Activated gamma-delta T cell treated with anti-CD3 and anti-CD28 coated beads, Interleukin-2, amount 50 U/mL, for 16 hours (primary cell): ENCODE data around the gene RCOR1.

ENCODE experiments used
- DNase-seq: peaks from one replicate; pipeline ENCODE4 v3.0.0-alpha.2; 2020; ENCODE audit warnings: low read depth

RCOR1 gene

DNA sequence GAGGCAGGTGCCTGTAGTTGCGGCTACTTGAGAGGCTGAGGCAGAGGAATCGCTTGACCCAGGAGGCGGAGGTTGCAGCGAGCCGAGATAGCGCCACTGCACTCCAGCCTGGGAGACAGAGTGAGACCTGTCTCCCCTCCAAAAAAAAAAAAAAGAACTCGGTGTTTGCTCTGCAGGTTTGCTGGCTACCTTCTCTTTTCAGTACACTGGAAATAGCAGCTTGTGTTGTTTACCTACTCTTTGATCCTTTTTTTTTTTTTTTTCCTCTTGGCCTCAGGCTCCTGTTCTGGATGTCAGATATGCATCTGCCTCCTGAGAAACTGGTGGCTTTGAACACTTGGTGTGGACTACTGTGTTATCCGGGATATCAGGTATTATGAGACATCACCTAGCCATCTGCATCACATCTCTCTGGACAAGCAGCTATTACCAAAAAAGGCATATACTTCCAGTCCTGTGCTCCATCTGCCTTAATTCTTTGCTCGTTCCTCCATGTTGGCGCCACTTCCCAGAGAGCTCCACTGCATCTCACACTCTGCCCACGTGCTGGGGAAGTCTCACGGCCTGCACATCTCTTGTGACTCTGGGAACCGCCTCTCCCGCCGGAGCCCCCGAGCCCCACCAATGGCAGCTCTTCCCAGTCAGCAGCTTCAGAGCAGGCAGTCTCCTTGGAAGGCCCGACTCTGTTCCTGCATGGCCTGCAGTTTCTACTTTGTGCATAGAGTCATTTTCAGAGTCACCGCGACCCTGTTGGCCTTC lies 133.9 kb downstream of the RCOR1 start:
- DNase-seq = no peak

DNA sequence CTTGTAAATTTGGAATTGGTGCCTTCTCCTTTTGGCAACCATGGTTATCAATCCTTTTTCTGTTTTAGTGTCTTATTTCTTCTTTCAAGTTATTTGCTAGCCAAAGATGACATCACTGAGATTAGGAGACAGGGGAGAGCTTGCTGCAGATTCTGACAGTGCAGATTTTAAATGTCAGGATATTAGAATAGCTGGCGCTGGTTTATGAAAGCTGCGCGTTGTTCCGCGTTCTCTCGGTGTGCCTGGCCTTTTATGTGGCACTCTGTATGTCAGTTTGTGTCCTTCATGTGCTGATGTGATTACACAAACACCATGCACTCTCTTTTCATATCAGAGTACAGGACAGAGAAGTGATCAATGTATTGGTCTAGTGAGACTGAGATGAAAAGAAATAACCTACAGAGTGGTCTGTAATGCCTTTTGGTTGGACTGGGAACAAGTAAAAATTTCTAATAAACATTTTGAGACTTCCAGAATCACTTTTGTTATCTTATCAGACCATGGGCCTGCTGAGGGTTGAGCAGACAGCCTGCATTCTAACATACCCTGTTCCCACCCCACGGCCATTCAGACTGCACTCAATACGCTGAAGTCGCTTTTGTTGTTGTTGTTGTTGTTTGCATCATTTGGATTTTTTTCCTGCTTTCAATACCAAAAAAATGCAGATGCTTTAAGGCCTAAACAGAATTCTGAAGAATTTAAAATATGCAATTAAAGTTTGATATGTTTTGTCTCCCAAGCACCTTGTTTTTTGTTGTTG lies 135.1 kb downstream of the RCOR1 start:
- DNase-seq = no peak

DNA sequence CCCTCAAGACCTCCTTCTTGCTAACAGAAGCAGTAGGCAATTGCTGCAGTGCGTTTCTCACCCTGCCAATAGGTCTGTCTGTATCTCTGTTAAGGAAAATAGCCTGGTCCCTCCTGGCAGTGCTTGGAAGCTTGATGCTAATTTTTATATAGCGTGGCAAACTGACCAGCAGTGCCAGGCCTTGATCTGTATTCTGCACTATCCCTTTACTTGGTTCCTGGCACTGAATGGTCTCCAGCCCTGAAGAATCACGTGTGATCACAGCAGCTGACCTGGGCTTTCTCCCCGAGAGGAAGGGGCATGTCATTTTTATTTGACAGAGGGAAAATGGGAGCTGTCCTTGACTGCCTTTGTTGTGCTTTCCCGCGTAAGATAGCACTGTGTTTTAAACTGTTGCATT lies 136.1 kb downstream of the RCOR1 start:
- DNase-seq = no peak

DNA sequence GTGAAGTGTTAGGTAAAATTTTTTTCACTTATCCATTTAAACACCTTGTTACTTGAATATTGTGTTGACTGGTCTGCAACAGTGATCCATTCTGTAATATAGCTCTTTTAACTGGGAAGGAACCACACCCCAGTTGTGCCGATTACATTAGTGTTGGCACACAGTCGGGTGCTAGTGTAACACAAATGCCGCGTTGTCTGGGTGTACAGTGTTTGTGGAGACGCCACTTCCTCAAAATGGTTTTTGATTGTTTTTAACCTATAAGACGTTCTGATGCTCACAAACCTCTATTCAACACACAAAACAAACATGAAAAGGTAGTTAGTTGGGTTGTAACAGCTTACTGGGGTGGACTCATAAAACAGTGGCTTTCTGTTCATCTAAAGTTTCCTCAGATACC lies 136.8 kb downstream of the RCOR1 start:
- no peak for DNase-seq

DNA sequence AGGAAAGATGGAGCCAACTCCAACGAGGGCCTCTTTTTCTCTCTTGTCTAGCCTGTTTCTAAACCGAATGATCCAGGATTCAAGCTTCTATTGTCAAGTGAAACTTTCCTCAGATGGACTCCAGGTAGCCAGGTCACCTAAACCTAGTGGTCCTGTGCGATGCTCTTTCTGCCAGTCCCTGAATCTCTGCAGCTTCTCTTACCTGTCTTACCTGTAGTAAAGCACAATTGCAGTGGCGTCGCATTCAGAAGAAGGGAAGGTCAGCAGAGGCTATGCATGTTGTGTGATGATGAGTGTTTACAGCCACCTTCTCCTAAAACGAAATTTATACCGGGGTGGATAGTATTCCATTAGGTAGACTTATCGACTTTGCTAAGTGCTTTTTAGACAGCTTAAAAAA lies 137.4 kb downstream of the RCOR1 start:
- DNase-seq = no peak

DNA sequence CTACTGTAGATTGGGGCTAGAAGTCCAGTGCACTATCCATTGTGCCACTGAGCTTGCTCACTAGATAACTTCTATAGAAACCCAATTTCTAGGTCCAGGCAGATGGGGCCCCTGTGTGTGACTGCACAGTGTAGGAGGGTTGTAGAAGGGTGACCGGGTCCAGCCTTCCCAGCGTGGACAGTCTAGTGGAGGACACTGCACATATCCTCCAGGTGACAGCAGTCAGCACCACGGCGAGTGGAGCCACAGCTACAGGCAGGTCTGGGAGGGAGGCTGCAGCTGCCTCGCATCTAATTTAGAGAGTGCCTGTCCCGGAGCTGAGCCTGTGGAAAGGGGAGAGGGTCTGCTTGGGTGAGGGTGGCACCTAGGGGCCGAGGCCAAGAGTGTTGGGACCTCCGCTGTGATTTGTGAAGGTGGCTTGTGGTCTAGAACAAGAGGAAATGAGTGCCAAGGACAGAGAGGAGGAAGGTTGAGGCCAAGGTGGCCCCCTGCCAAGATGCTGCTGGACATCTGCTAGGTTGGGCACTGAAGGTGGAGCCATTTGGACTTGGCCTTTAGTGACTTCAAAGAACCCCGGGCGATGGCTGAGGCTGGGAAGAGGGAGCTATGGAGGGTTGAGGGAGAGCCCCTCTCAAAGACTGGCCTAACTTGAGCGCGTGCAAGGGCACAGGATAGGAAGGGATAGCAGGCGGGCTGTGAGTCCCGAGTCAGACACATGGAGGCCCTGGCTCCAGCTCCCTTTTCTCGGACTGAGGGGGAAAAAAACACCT lies 138.8 kb downstream of the RCOR1 start:
- no peak for DNase-seq

DNA sequence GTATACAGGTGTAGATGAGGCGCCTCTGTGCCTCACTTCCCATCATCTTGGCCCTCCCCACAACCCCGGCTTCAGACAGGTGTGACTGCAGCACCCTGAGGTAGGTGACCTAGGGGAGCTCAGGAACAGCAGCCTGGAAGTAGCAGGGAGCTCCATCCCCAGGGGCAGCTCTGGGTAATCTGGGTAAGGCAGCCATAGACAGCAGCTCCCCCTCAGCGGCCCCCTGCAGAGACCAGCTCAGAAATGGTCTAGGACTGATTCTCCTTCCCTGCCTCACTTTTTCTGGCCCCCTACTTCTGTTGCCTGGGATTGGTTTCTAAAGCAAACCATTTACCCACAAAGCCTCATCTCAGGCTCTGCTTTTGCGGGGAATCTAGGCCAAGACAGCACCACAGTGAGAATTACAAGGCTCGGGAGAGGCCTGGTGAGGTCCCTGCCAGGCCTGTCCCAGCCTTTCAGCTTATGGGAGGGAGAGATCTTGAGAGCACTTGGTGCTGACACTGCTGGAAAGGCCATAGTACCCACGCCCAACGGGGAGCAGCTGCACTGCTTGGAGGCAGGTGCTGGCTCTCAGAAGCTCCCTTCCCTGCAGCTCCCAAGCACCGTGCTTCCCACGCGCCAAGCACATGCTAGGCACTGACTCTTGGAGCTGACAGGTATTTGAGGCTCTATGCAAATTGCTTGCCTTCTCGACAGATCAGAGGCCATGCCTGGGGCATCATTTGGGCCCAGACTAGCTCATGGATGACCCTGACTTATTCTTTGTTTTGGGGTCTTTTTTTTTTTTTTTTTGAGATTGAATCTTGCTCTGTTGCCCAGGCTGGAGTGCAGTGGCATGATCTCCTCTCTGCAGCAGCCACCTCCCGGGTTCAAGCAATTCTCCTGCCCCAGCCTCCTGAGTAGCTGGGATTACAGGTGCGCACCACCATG lies 139.7 kb downstream of the RCOR1 start:
- DNase-seq = no peak

DNA sequence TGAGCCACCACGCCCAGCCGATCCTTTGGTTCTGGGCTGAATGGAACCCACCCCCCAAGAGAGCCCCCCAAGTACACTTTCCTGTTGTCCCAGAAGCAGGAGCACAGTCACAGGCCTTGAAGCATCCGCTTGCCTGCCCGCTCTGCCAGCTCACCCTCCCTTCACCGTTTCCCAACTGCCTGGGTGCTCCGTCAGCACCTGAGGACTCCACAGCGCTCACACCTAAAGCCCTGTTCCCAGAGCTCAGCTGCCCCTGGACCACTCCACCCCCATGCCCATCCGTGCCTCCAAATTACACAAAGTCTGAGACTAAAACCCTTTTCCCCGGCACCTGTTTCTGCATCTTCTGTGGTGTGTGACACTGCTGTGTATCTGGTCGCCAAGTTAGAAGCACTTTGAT lies 140.5 kb downstream of the RCOR1 start:
- no peak for DNase-seq

DNA sequence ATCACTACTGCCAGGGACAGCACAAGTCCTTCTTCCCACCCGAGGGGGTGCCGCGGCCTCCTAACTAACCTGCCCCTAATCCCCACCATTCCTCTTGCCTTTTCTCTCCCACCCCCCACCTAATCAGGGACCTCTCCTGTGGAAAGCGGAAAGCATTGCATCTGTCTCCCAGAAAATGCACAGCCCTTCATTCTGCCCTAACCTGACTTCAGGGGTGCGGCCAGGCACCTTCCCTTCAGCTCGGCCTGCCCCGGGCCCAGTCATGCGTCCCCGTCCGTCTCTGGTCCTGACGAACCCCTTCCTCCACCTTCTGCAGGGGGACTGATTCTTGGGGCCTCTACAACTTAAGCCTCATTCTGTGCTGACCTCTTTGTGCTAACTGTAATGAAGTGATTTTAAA lies 140.9 kb downstream of the RCOR1 start:
- DNase-seq = no peak

DNA sequence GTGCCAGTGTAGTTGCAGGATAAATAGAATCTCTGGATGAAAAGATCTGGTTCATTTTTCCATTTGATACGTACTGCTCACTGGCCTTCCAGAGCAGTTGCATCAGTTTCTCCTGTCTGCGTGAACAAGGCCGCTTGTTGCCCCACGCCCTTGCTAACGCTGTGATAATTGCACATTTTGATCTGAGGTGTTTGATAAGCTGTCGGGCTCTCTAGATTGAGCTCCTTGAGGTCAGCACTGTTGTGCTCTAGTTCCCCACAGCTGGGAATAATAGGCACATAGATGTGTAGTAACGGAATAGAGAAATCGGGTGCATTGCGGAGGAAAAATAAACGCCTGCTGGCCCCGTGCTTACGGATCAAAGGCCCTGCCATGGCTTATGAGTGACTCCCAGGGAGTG lies 142.0 kb downstream of the RCOR1 start:
- no peak for DNase-seq

DNA sequence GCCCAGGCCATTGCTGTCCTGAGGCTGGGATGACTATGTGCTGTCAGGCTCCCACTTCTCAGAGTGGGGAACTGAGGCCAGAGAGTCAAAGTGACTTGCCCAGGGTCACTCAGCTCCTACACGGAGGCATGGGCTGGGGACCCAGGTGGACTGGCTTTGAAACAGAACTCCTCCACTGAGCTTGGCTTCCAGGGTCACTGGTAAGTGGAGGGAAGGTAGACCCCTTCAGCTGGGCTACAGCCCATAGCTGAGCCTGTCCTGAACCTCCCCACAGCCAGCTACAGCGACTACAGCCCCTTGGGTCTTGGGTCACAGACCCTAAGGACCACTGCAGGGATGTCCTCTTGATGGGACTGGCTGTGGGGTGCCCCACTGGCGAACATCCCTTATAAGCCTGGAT lies 144.5 kb downstream of the RCOR1 start:
- no peak for DNase-seq

DNA sequence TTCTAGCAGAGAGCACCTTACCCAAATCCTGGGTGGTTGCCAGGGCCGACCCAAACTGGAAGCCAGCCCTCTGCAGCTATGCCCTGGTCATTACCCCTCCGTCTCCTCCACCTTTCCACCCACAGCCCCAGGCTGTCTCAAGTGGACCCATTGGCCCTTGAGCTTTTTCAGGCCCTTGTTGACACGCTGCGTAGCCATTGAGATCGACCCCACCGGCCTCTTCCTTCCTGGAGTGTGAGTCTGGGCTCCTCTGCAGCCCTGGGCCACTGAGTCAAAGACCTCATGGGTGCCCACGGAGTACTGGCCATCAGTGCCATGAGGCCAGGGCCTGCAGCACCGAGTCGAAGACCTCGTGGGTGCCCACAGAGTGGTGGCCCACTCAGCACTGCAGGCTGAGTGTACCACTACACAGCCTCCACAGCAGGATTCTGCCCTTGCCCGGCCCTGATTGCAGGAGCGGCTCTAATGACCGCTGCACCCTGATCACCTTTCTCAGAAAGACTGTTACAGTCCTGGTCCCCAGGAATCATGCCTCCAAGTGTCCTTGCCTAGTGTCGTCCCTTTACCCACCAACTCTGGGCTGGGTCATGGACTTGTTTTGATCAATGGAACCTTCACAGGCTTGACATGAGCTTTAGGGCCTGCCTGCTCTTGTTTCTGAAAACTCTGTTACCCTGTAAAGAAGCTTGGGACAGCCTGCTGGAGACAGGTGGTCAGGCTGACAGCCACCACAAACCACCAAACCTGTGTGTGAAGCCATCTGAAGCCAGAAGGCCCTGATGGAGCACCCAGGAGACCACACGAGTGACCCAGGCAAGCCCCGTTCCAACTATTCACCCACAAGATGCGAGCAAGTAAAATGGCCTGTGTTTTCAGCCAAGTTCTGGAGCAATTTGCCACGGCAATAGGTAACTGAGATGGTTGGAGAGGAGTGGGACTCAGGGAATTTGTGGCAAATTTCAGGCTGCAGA lies 145.2 kb downstream of the RCOR1 start:
- DNase-seq = no peak

DNA sequence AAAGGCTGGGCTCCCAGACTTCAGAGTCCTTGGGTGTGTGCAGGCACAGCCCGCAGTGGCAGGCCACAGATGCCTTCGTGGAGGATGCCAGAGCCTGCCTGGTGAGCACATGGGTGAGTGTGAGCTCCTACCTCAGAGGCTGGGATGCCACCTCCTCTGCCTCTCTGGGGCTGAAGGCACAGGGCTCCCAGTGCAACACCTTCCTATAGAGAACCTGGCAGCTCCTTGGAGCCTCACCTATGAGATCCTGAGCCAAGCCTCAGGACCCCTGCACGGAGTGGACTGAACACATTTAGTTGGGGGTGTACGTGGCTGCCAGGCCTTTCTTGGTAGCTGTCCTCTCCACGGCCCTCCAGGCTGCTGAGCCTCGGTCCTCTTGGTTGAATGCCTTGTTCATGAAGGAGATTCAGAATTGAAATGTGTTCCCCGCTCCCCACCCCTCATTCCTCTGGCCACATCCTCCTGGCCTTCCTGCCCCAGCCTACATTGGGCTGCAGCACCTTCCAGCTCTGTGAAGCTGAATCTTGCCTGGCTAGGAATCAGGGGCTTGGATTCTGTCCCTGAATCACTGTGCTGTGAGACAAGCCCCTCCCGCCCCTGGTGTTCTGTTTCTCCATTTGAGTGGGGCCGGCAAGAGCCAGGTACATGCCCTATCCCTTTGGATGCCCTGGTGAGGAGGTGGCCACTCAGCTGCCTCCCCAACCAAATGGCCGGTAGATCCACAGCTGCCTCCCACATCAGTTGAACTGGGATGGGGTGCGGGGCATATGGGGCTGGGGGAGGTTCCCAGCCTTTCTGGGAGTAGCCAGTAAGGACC lies 146.1 kb downstream of the RCOR1 start:
- no peak for DNase-seq

DNA sequence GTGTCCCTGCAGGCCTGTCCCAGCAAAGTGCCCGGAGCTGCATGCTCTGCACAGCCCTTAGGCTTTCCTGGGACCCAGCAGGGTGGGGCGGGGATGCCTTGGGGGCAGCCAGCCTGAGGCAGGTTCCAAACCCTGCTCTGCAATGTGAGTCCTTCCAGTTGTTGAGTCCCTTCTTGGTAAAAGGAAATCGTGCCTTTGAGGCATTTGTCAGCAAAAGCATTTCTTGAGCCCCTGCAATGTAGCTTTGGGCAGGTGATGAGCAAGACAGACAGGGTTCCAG lies 146.7 kb downstream of the RCOR1 start:
- no peak for DNase-seq

DNA sequence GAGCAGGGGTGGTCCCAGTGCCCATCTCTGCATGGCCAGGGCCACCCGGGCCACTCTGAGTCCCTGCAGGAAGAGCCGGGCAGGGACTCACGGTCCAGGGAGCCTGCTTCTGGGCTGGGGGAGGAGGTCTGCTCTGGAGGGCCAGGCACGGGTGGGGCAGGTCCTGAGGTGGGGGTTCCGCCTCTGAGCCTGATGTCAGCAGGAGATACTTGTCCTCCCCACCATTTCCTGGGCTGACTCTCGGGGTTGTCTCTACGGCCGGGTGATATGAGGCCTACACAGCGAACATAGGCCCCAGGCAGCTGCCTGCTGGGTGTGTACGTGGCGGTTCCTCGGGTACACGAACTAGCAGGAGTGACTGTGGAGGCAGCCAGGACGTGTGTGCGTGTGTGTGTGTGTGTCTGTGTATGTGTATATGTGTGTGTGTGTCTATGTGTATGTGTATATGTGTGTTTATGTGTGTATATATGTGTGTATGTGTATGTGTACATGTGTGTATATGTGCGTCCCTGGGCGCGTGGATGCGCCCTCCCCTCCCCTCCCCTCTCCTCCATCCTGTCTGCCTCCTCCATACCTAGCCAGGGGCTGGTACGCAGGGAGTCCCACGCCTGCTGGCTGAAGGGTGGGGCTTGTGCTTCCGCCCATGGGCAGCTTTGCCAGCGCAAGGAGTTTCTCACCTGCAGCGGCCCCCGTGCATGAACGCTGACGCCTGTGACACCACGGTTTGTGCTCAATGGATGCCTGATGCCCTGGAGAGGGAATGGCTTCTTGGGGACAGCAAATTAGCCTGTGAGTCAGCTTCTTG lies 154.4 kb downstream of the RCOR1 start:
- no peak for DNase-seq

DNA sequence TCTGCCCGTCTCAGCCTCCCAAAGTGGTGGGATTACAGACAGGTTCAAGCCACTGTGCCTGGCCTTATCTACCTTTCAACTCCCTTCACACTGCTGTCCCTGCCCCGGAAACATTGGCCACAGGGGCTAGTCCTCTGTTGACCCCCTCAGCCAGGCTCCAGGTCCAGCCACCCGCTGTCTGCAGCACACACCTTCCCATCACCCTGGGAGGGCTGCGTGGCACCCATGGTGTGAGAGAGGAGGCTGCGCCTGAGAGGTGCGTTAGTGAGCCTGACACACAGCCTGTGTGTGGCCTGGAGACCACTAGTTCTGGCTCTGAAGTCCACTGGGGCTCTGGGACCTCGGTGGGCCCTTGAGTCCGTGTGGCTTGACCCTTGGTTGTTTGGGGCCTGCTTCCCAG lies 156.4 kb downstream of the RCOR1 start:
- no peak for DNase-seq

DNA sequence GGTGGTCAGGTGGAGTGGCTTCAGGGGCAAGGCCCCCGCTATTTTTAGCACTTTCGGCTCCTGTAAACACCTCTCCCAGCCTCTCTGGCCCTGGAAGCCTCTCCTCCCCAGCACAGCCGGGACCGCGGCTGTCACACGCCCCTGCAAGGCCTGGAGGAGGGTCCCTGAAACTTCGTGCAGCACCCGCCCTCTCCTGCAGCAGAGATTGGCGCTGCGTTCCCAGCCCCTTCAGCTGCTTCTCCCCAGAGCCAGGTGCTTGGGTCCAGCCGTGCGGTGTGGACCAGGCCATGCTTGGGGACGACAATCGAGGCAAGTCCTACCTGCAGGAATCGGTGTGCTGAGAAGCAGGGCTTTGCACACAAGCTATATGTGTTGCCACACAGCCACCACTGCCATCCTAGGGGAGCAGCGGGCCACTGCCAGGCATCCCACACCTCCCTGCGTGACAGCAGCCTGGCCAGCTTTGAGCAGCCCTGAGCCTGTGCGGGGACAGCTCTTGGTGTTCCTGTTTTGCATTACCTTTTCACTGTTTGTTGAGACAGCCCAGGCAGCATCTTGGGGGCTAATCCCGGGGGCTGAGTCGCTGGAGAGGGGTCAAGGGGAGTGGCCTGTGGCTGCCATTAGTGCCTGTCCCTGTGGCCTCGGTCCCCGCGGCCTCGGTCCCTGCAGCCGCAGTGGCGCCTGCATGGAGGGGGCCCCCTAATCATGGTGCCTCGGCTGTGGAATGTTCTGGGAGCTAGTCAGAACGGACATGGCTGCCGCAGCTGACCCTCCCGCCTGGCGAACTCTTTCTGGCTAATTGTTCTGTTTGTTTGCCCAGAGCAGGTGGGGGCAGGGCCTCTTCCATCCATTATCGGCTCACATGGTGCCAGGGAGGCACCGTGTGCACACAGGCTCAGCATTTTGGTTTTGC lies 157.2 kb downstream of the RCOR1 start:
- no peak for DNase-seq

DNA sequence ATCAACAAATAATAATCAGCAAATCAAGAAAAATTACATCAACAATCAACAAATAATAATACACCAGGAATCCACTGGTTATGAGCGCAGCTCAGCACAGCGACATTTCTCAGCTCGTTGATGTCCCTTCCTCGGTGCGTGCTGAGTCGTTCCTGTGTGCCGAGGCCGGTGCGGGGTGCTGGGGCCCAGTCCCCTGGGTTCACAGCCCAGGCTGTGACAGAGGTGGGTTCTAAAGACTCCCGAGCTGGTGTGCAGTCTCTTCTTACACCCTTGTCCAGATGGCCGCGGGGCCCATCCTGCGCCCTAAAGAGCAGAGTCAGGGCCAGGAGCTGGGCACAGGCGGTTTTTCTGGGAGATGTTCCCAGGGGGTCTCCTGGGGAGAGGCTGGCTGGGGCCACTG lies 157.9 kb downstream of the RCOR1 start:
- DNase-seq = no peak
